Measurements from ENCODE around the gene PDE4D. TPM values are rescaled to one million over a fixed set of nuclear protein-coding genes. Genes with fewer than 3 reads are reported as not detected.

Gene PDE4D
- total RNA-seq, 1 experiment from 2014 or later, result 2.4 TPM

- in situ Hi-C loops (cut with HindIII; ENCODE audit: low pct_unique_long_range_greater_than_20kb, low sequenced_read_pairs), result no loop called here
- Histone ChIP-seq H3K27ac (ENCODE audit: low read length) (no peak overlapping the region), H3K36me3 (ENCODE audit: control insufficient read depth, insufficient read depth, low read length) (no peaks in the 10 kb centered on the region), H3K9me3 (ENCODE audit: control insufficient read depth, insufficient read depth, low read depth, low read length) (no peaks in the 10 kb centered on the region), H3K4me1 (ENCODE audit: control insufficient read depth, insufficient read depth, low read length) (no peaks in the 10 kb centered on the region), H3K27me3 (ENCODE audit: control insufficient read depth, insufficient read depth, low read length) (no peaks in the 10 kb centered on the region), H3K4me3 (ENCODE audit: low read depth in 2 of 2, low read length in 2 of 2) (no peak overlapping the region)
- ChIA-PET CTCF (interaction anchor here (2.8 kb wide), 1 partner anchor 169 kb away, joined by 14 read pairs; no protein-coding TSS in a partner anchor), POLR2A (no interaction called here)
- TF ChIP-seq POLR2AphosphoS5 (IDR thresholded peaks at IDR 0.05; ENCODE audit: low read depth, low read length) (no peak), CTCF (IDR thresholded peaks at IDR 0.05) (no peak), REST (IDR thresholded peaks at IDR 0.05; ENCODE audit: insufficient read depth in 1 of 2, low read depth in 2 of 2, low read length in 1 of 2) (no peak), TCF7L2 (IDR thresholded peaks at IDR 0.05; ENCODE audit: low read depth, low read length) (no peak), SIN3A (IDR thresholded peaks at IDR 0.05; ENCODE audit: borderline replicate concordance, insufficient read depth, low read depth, low read length) (no peak)
- ATAC-seq (no peak), DNase-seq (ENCODE audit: low read depth, low spot score) (no peak)
- no TSS peak for BruUV-seq (replicated peaks)
- intact Hi-C loops (cut with micrococcal nuclease; ENCODE audit: unreplicated experiment), result no loop called here
Observed at GRCh38 chr5:59504043-59504442, 389.5 kb downstream of the PDE4D start.

GRCh38 chr5:59503220-59503619 is 390.3 kb downstream of the PDE4D start:
- H3K36me3 ChIP-seq (ENCODE audit: control insufficient read depth, insufficient read depth, low read length), result no peaks in the 10 kb centered on the region
- no peaks in the 10 kb centered on the region for H3K27me3 ChIP-seq (ENCODE audit: control insufficient read depth, insufficient read depth, low read length)
- TF ChIP-seq POLR2AphosphoS5 (IDR thresholded peaks at IDR 0.05; ENCODE audit: low read depth, low read length) (no peak), TCF7L2 (IDR thresholded peaks at IDR 0.05; ENCODE audit: low read depth, low read length) (no peak), REST (IDR thresholded peaks at IDR 0.05; ENCODE audit: insufficient read depth in 1 of 2, low read depth in 2 of 2, low read length in 1 of 2) (no peak), CTCF (IDR thresholded peaks at IDR 0.05) (no peak)
- in situ Hi-C loops (cut with HindIII; ENCODE audit: low pct_unique_long_range_greater_than_20kb, low sequenced_read_pairs) (no loop called here), intact Hi-C loops (cut with micrococcal nuclease; ENCODE audit: unreplicated experiment) (no loop called here)
- ATAC-seq (no peak), DNase-seq (ENCODE audit: low read depth, low spot score) (no peak)
- POLR2A ChIA-PET, result no interaction called here
- H3K9me3 ChIP-seq (ENCODE audit: control insufficient read depth, insufficient read depth, low read depth, low read length), result no peaks in the 10 kb centered on the region
- no peak overlapping the region for H3K27ac ChIP-seq (ENCODE audit: low read length)
- CTCF ChIA-PET, result no interaction called here
- no peaks in the 10 kb centered on the region for H3K4me1 ChIP-seq (ENCODE audit: control insufficient read depth, insufficient read depth, low read length)
- no TSS peak for BruUV-seq (replicated peaks)
- no peak overlapping the region for H3K4me3 ChIP-seq (ENCODE audit: low read depth in 2 of 2, low read length in 2 of 2)
